GM12872 (cell line): Measurements from ENCODE around the gene CMTM7.

Source experiments
- CTCF ChIP-seq: IDR thresholded peaks from 3 replicates; pipeline ENCODE4 v1.5.1; 2011; ENCODE audit warnings: low read depth, mild to moderate bottlenecking, low read length, moderate library complexity; ENCODE audit not compliant: insufficient read depth

Gene CMTM7

GRCh38 chr3:32430900-32431299 is 39.2 kb downstream of the CMTM7 start:
- TF ChIP-seq CTCF = no peak

- TF ChIP-seq CTCF = no peak
These were observed 39.8 kb downstream of the CMTM7 start for GRCh38 chr3:32431481-32431880.

- no peak for TF ChIP-seq CTCF
These were observed 40.5 kb downstream of the CMTM7 start for GRCh38 chr3:32432045-32432710.

GRCh38 chr3:32432711-32433530 is 41.3 kb downstream of the CMTM7 start:
- no peak for TF ChIP-seq CTCF

GRCh38 chr3:32434206-32434605 is 42.6 kb downstream of the CMTM7 start:
- no peak for TF ChIP-seq CTCF

- 0 out of 3 replicates have a peak, but pooled peaks have one; percentile 14 for TF ChIP-seq CTCF
These were observed 44.5 kb downstream of the CMTM7 start for GRCh38 chr3:32435911-32436815.

GRCh38 chr3:32436816-32437189 is 45.1 kb downstream of the CMTM7 start:
- TF ChIP-seq CTCF = no peak
